K562 (cell line): Measurements from ENCODE around the gene CNIH3. TPM values are rescaled to one million over a fixed set of nuclear protein-coding genes. Genes with fewer than 3 reads are reported as not detected.
A peak's percentile ranks its signal among the peaks of the same experiment; 100 is the strongest.

Experiments used
- BMI1 ChIP-seq: fragments of 150-350 bp; IDR thresholded peaks from 2 replicates; pipeline ENCODE4 v1.6.1; 2014; ENCODE audit warnings: low read length
- BRD9 ChIP-seq: fragments of 450-650 bp; IDR thresholded peaks from 2 replicates; pipeline ENCODE4 v1.6.1; 2018; ENCODE audit warnings: low read depth; ENCODE audit not compliant: partially characterized antibody
- BRF1 ChIP-seq: IDR thresholded peaks from 3 replicates; pipeline ENCODE4 v1.6.1; 2011; ENCODE audit warnings: borderline replicate concordance, mild to moderate bottlenecking; ENCODE audit not compliant: insufficient read length; ENCODE audit errors: extremely low read depth
- CTCFL ChIP-seq: IDR thresholded peaks from 2 replicates; pipeline ENCODE4 v1.6.1; 2011; ENCODE audit warnings: borderline replicate concordance, low read depth, mild to moderate bottlenecking, moderate library complexity, low read length; ENCODE audit not compliant: insufficient read depth, poor library complexity, severe bottlenecking
- DACH1 ChIP-seq: fragments of 450-650 bp; IDR thresholded peaks from 2 replicates; pipeline ENCODE4 v1.6.1; 2018; ENCODE audit not compliant: partially characterized antibody
- ERF ChIP-seq: fragments of 450-650 bp; formaldehyde crosslinking; IDR thresholded peaks from 2 replicates; pipeline ENCODE4 v1.4.0; 2020; ENCODE audit warnings: mild to moderate bottlenecking, mixed read lengths
- HDAC3 ChIP-seq: fragments of 450-650 bp; IDR thresholded peaks from 2 replicates; pipeline ENCODE4 v1.6.1; 2018; ENCODE audit warnings: borderline replicate concordance, mild to moderate bottlenecking, moderate library complexity; ENCODE audit not compliant: partially characterized antibody
- KLF13 ChIP-seq: fragments of 450-650 bp; IDR thresholded peaks from 2 replicates; pipeline ENCODE4 v1.6.1; 2016; ENCODE audit warnings: missing genetic modification characterization, low read depth, mild to moderate bottlenecking, missing compliant biosample characterization, moderate library complexity, borderline replicate concordance
- MYNN ChIP-seq, 2 experiments: sonication (generic); formaldehyde crosslinking in 1 of 2; IDR thresholded peaks; 2 replicates each; pipeline versions ENCODE4 v1.5.0 to v1.6.1; 2016 to 2020; ENCODE audit warnings: antibody characterized with exemption in 1 of 2, missing genetic modification reagents in 1 of 2
- RBM15 ChIP-seq: fragments of 200-400 bp; formaldehyde crosslinking; IDR thresholded peaks from 2 replicates; pipeline ENCODE4 v1.6.1; 2018; ENCODE audit warnings: mild to moderate bottlenecking, low read length, moderate library complexity; ENCODE audit not compliant: insufficient read depth
- RUNX1 ChIP-seq: sonication (generic); IDR thresholded peaks from 2 replicates; pipeline ENCODE4 v1.6.1; 2016; ENCODE audit warnings: antibody characterized with exemption, low read depth
- SAFB ChIP-seq: fragments of 200-400 bp; formaldehyde crosslinking; IDR thresholded peaks from 2 replicates; pipeline ENCODE4 v1.6.1; 2017; ENCODE audit warnings: low read depth, low read length, borderline replicate concordance
- SMARCE1 ChIP-seq: fragments of 450-650 bp; IDR thresholded peaks from 2 replicates; pipeline ENCODE4 v1.7.1; 2016; ENCODE audit warnings: mild to moderate bottlenecking
- THRB ChIP-seq: fragments of 450-650 bp; formaldehyde crosslinking; conservative IDR thresholded peaks from 2 replicates; pipeline ENCODE4 v1.4.0; 2022; ENCODE audit warnings: mild to moderate bottlenecking, missing genetic modification characterization
- ZFP36 ChIP-seq: fragments of 150-350 bp; IDR thresholded peaks from 2 replicates; pipeline ENCODE4 v1.6.1; 2018; ENCODE audit warnings: low read length, low read depth; ENCODE audit not compliant: partially characterized antibody
- ZNF133 ChIP-seq: fragments of 250-450 bp; sonication (Bioruptor Pico); IDR thresholded peaks from 2 replicates; pipeline ENCODE4 v1.4.0; 2020; ENCODE audit warnings: mild to moderate bottlenecking
- ZNF354B ChIP-seq: fragments of 250-450 bp; sonication (Bioruptor Pico); IDR thresholded peaks from 2 replicates; pipeline ENCODE4 v1.4.0; 2020
- ZNF695 ChIP-seq: fragments of 450-650 bp; formaldehyde crosslinking; IDR thresholded peaks from 2 replicates; pipeline ENCODE4 v1.4.0; 2020; ENCODE audit warnings: mild to moderate bottlenecking, moderate library complexity
- ZNF785 ChIP-seq: fragments of 250-450 bp; sonication (Bioruptor Pico); IDR thresholded peaks from 2 replicates; pipeline ENCODE4 v1.4.0; 2020; ENCODE audit warnings: mild to moderate bottlenecking
- polyA plus RNA-seq, 8 experiments: library from polyadenylated mRNA; depleted of rRNA in 4 of 8; stranded (reverse) in 5 of 8; unstranded in 3 of 8; fragments of >200 nt; fragmentation: Nextera tagmentation in 2 of 8; fragmentation: Illumina TruSeq in 1 of 8; extraction: Ambion mirVana in 2 of 8; extraction: Trizol in 1 of 8; gene quantifications; 2 replicates each; pipeline versions ENCODE4 v1.2.1 to v1.2.3, GENCODE V29; 2011 to 2014; ENCODE audit warnings: inconsistent platforms in 1 of 8, missing spikeins in 1 of 8
- total RNA-seq, 7 experiments: library from RNA; depleted of rRNA in 6 of 7; stranded (reverse); fragments of >200 nt in 6 of 7; fragmentation: Illumina TruSeq in 2 of 7; extraction: Trizol in 2 of 7; gene quantifications; 2 replicates each; pipeline versions ENCODE4 v1.2.1 to v1.2.3, GENCODE V29; 2011 to 2021; ENCODE audit warnings: low replicate concordance in 1 of 7
- TF ChIP-seq, protein P1 (sequence below): sonication (generic); formaldehyde crosslinking; IDR thresholded peaks from 2 replicates; pipeline ENCODE4 v1.8.1; 2023; ENCODE audit warnings: mild to moderate bottlenecking, missing genetic modification reagents
- TF ChIP-seq, protein P2 (sequence below): fragments of 450-650 bp; IDR thresholded peaks from 2 replicates; pipeline ENCODE4 v1.6.1; 2016; ENCODE audit warnings: borderline replicate concordance

CNIH3 gene
- total and polyA plus RNA-seq, 9 of the 15 experiments (the other 6 are each of a cell fraction or from before 2014, with no cell fraction given), result 0.14 to 1.8 (median 0.79) TPM

- TF ChIP-seq KLF13 (no peak), ZNF133 (CRISPR knock-in tag) (no peak), BRF1 (no peak), DACH1 (no peak), SAFB (no peak), THRB (CRISPR knock-in tag) (no peak), HDAC3 (no peak), ZNF354B (0 out of 2 replicates have a peak, but pooled peaks have one; percentile 1), RBM15 (no peak), RUNX1 (no peak), MYNN (IDR thresholded peaks at IDR 0.05) (no peak), MYNN (CRISPR knock-in tag; IDR thresholded peaks at IDR 0.05) (no peak), SMARCE1 (no peak), ZNF785 (CRISPR knock-in tag) (no peak), BRD9 (no peak), CTCFL (no peak), ZFP36 (no peak), ERF (CRISPR knock-in tag) (no peak), ZNF695 (CRISPR knock-in tag) (no peak), BMI1 (no peak)
- TF ChIP-seq, protein P1, sequence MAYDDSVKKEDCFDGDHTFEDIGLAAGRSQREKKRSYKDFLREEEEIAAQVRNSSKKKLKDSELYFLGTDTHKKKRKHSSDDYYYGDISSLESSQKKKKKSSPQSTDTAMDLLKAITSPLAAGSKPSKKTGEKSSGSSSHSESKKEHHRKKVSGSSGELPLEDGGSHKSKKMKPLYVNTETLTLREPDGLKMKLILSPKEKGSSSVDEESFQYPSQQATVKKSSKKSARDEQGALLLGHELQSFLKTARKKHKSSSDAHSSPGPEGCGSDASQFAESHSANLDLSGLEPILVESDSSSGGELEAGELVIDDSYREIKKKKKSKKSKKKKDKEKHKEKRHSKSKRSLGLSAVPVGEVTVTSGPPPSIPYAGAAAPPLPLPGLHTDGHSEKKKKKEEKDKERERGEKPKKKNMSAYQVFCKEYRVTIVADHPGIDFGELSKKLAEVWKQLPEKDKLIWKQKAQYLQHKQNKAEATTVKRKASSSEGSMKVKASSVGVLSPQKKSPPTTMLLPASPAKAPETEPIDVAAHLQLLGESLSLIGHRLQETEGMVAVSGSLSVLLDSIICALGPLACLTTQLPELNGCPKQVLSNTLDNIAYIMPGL, result no peak
- TF ChIP-seq, protein P2, sequence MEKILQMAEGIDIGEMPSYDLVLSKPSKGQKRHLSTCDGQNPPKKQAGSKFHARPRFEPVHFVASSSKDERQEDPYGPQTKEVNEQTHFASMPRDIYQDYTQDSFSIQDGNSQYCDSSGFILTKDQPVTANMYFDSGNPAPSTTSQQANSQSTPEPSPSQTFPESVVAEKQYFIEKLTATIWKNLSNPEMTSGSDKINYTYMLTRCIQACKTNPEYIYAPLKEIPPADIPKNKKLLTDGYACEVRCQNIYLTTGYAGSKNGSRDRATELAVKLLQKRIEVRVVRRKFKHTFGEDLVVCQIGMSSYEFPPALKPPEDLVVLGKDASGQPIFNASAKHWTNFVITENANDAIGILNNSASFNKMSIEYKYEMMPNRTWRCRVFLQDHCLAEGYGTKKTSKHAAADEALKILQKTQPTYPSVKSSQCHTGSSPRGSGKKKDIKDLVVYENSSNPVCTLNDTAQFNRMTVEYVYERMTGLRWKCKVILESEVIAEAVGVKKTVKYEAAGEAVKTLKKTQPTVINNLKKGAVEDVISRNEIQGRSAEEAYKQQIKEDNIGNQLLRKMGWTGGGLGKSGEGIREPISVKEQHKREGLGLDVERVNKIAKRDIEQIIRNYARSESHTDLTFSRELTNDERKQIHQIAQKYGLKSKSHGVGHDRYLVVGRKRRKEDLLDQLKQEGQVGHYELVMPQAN, result no peak
Observed at GRCh38 chr1:224726441-224727182, 110.5 kb downstream of the CNIH3 start (continued).
